IPS-20b (cell line): ENCODE measurements around the gene LRRC3.

Experiments used
- H3K27ac ChIP-seq: one replicate; pipeline ENCODE4 v1.5.1; 2013; ENCODE audit warnings: low read length
- H3K27me3 ChIP-seq: 2 replicates; pipeline ENCODE4 v1.6.1; 2013; ENCODE audit warnings: mild to moderate bottlenecking, low read length, inconsistent platforms; ENCODE audit not compliant: insufficient read depth
- H3K36me3 ChIP-seq: 2 replicates; pipeline ENCODE4 v1.6.1; 2013; ENCODE audit warnings: low read depth, mild to moderate bottlenecking, inconsistent platforms, low read length, moderate library complexity; ENCODE audit not compliant: insufficient read depth
- H3K4me1 ChIP-seq: 2 replicates; pipeline ENCODE4 v1.6.1; 2013; ENCODE audit warnings: mild to moderate bottlenecking, control low read depth, inconsistent platforms, low read length, moderate library complexity; ENCODE audit not compliant: insufficient read depth
- H3K4me3 ChIP-seq: 2 replicates; pipeline ENCODE4 v1.5.1; 2013; ENCODE audit warnings: mild to moderate bottlenecking, low read length, inconsistent platforms
- H3K9ac ChIP-seq: 2 replicates; pipeline ENCODE4 v1.6.1; 2013; ENCODE audit warnings: low read depth, mild to moderate bottlenecking, inconsistent platforms, low read length, moderate library complexity
- H3K9me3 ChIP-seq: 2 replicates; pipeline ENCODE4 v1.6.1; 2013; ENCODE audit warnings: mild to moderate bottlenecking, low read depth, low read length, inconsistent platforms; ENCODE audit not compliant: insufficient read depth

Gene LRRC3

GRCh38 chr21:44480200-44481053, 25.1 kb downstream of the LRRC3 start:
- no peak overlapping the region for H3K4me3 ChIP-seq
- no peaks in the 10 kb centered on the region for H3K9me3 ChIP-seq
- H3K27ac ChIP-seq = no peak overlapping the region
- no peaks in the 10 kb centered on the region for H3K27me3 ChIP-seq
- no peak overlapping the region for H3K9ac ChIP-seq
- no peaks in the 10 kb centered on the region for H3K36me3 ChIP-seq
- H3K4me1 ChIP-seq = no peaks in the 10 kb centered on the region; the same call in 1 of the 2 replicates

DNA sequence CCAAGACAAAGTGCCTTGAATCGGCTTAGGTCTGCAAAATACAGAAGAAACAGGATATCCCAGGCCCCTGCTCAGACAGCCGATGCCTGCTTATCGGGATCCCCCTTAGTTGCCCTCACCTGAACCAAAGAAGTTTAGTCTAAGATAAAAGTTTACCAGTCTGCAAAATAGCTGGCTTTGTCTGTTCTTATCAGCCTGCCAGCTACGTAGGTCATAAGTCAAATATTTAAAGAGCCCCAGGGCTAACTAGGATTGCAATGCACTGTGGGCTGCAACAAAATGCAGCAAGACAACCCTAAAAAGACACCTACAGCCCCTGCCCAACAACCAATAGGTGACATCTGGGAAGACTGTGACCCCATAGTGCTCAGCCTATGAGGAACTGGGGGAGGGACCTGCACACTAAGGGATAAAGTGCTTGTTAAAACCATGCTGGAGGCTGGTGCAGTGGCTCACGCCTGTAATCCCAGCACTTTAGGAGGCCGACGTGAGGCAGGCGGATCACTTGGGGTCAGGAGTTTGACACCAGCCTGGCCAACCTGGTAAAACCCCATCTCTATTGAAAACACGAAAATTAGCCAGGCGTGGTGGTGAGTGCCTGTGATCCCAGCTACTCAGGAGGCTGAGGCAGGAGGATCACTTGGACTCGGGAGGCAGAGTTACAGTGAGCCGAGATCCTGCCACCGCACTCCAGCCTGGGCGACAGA, 27.4 kb downstream of the LRRC3 start:
- Histone ChIP-seq H3K27me3 (no peaks in the 10 kb centered on the region), H3K27ac (no peak overlapping the region), H3K4me3 (no peak overlapping the region), H3K36me3 (no peaks in the 10 kb centered on the region), H3K4me1 (no peaks in the 10 kb centered on the region; the same call in 1 of the 2 replicates), H3K9ac (no peak overlapping the region), H3K9me3 (no peaks in the 10 kb centered on the region)

- Histone ChIP-seq H3K27ac (no peak overlapping the region), H3K9me3 (no peaks in the 10 kb centered on the region), H3K36me3 (no peaks in the 10 kb centered on the region), H3K4me3 (no peak overlapping the region), H3K9ac (no peak overlapping the region), H3K4me1 (no peaks in the 10 kb centered on the region; the same call in 1 of the 2 replicates), H3K27me3 (no peaks in the 10 kb centered on the region)
These were observed 28.3 kb downstream of the LRRC3 start for GRCh38 chr21:44483288-44484237.

DNA sequence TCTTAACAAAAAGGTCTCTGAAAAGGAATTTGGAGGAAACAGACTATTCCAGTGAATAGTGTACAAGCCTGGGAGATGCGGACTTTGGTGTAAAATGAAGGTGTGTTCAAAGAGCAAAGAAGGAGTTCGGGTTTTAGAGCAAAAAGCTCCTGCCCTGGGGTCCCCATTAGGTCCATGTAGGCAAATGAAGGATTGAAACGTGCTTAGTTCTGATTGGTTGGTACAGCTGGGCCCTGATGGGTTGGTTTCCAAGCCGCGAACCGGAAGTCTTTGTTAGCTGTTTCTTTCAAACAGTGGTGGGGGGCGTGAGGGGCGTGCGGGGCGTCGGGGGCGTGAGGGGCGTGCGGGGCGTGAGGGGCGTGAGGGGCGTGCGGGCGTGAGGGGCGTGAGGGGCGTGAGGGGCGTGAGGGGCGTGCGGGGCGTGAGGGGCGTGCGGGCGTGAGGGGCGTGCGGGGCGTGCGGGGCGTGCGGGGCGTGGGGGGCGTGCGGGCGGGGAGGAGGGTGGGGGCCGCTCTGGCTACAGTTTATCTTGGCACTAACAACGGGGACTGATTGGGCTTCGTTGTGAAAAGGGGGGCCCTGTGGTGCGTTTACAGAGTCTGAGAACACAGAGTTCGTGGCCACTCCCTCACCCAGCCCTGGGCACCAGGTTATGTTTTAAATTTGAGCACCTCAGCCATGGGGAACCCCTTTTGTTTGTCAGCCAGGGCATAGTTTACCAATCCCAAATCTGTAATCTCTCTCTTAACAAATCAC, 29.4 kb downstream of the LRRC3 start:
- Histone ChIP-seq H3K27ac (no peak overlapping the region), H3K27me3 (no peaks in the 10 kb centered on the region), H3K36me3 (no peaks in the 10 kb centered on the region), H3K9me3 (no peaks in the 10 kb centered on the region; the same call in 1 of the 2 replicates), H3K4me1 (no peaks in the 10 kb centered on the region; the same call in 1 of the 2 replicates), H3K9ac (no peak overlapping the region), H3K4me3 (no peak overlapping the region)

DNA sequence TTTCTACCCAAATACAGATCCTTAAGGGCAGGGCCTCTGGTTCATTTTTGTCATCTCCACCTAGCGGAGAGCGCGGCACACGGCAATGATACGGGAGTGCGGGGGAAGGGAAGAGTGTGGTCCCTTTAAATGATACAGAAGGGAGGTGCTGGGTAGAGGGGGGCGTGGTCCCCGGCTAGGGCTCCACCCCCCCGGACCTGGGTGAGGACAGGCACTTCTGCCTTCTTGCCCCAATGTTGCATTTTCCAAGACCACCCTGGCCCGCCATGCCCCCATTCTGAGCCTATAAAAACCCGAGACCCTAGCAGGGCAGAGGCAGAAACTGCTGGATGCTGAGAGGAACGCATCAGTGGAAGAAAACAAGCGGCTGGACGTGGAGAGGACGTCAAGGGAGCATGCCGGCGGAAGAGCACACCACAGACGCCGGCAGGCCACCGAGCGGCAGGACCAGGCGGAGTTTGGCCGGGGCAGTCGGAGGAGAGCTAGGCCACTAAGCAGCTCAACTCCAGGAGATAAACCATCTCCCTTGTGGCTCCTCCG, 30.0 kb downstream of the LRRC3 start:
- H3K9me3 ChIP-seq = no peaks in the 10 kb centered on the region; the same call in 1 of the 2 replicates
- H3K9ac ChIP-seq = peak overlapping the region; percentile 24; the same call in 1 of the 2 replicates
- peak overlapping the region; percentile 60; the same call in 1 of the 2 replicates for H3K4me3 ChIP-seq
- no peaks in the 10 kb centered on the region for H3K27me3 ChIP-seq
- no peak overlapping the region for H3K27ac ChIP-seq
- H3K36me3 ChIP-seq = no peaks in the 10 kb centered on the region
- no peaks in the 10 kb centered on the region; the same call in 1 of the 2 replicates for H3K4me1 ChIP-seq

DNA sequence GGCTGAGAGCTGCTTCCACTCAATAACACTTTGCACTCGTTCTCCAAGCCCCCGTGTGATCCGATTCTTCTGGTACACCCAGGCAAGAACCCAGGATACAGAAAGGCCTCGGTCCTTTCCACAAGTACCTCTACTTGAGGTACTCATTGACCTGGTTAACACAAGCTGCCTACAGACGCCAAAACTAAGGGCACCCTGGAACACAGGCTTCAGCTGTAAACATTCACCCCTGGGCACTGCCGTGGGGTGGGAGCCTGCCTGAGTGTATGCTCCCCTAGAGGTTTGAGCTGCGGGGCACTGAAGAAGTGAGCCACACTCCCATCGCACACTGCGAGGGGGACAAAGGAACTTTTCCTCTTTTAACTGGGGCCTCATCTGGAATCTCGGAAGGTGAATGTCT, 30.5 kb downstream of the LRRC3 start:
- Histone ChIP-seq H3K36me3 (no peaks in the 10 kb centered on the region), H3K4me3 (peak overlapping the region; percentile 60; the same call in 1 of the 2 replicates), H3K9me3 (no peaks in the 10 kb centered on the region; the same call in 1 of the 2 replicates), H3K27ac (no peak overlapping the region), H3K27me3 (no peaks in the 10 kb centered on the region), H3K9ac (peak overlapping the region; percentile 24; the same call in 1 of the 2 replicates), H3K4me1 (no peaks in the 10 kb centered on the region; the same call in 1 of the 2 replicates)

GRCh38 chr21:44486302-44486701, 31.0 kb downstream of the LRRC3 start:
- Histone ChIP-seq H3K4me3 (peak overlapping the region; percentile 60; the same call in 1 of the 2 replicates), H3K36me3 (no peaks in the 10 kb centered on the region), H3K4me1 (no peaks in the 10 kb centered on the region; the same call in 1 of the 2 replicates), H3K9ac (peak overlapping the region; percentile 24; the same call in 1 of the 2 replicates), H3K9me3 (no peaks in the 10 kb centered on the region; the same call in 1 of the 2 replicates), H3K27ac (no peak overlapping the region), H3K27me3 (no peaks in the 10 kb centered on the region)

DNA sequence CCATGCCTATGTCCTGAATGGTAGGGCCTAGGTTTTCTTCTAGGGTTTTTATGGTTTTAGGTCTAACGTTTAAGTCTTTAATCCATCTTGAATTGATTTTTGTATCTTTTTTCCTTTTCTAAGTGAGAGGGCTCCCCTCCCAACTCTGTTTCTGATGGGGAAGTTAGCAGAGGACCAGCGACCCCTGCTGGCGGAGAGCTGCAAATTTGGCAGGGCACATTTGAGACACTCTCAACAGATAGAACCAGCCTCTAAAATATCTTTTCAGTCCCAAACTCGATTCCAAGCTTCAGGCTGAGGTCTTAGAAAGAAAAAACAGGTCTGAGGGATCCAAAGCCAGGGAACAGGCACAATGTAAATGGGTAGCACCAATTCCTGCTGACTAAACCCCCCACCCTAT, 32.5 kb downstream of the LRRC3 start:
- Histone ChIP-seq H3K4me1 (no peaks in the 10 kb centered on the region; the same call in 1 of the 2 replicates), H3K9ac (no peak overlapping the region), H3K27ac (no peak overlapping the region), H3K36me3 (no peaks in the 10 kb centered on the region), H3K27me3 (no peaks in the 10 kb centered on the region), H3K9me3 (peaks cover 14% of the 10 kb centered on the region), H3K4me3 (no peak overlapping the region)

- Histone ChIP-seq H3K36me3 (no peaks in the 10 kb centered on the region), H3K4me1 (no peaks in the 10 kb centered on the region), H3K27me3 (no peaks in the 10 kb centered on the region)
These were observed 34.7 kb downstream of the LRRC3 start for GRCh38 chr21:44489962-44490361.

DNA sequence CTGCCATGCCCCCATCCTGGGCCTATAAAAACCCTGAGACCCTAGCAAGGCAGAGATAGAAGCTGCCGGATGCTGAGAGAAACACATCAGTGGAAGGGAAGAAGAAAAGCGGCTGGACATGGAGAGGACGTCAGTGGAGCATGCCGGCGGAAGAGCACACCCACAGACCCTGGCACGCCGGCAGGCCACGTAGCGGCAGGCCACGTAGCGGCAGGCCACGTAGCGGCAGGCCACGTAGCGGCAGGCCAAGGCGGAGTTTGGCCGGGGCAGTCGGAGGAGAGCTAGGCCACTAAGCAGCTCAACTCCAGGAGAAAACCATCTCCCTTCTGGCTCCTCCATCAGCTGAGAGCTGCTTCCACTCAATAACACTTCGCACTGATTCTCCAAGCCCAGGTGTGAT, 35.1 kb downstream of the LRRC3 start:
- H3K4me1 ChIP-seq = no peaks in the 10 kb centered on the region
- H3K36me3 ChIP-seq = no peaks in the 10 kb centered on the region
- H3K9ac ChIP-seq = no peak overlapping the region
- H3K4me3 ChIP-seq = no peak overlapping the region
- H3K27me3 ChIP-seq = no peaks in the 10 kb centered on the region
- peaks cover 27% of the 10 kb centered on the region for H3K9me3 ChIP-seq
- H3K27ac ChIP-seq = no peak overlapping the region

More at GRCh38 chr21:44489962-44490361, 34.7 kb downstream of the LRRC3 start:
- no peak overlapping the region for H3K4me3 ChIP-seq
- H3K9ac ChIP-seq = no peak overlapping the region
- H3K27ac ChIP-seq = no peak overlapping the region
- peaks cover 27% of the 10 kb centered on the region for H3K9me3 ChIP-seq
